BJ (cell line): ENCODE data around the gene SPTBN1. TPM values are rescaled to one million over a fixed set of nuclear protein-coding genes. Genes with fewer than 3 reads are reported as not detected.
"Not testable (repeated sequence)": the region's sequence is repeated elsewhere in the genome, so short reads cannot be mapped to it uniquely, and the experiment has no call there.

ENCODE experiments used
- CTCF ChIA-PET: fragments of 350-600 bp; formaldehyde crosslinking; extraction: SDS; loops from one replicate; lab custom pipeline; 2021; ENCODE audit warnings: antibody characterized with exemption, inconsistent platforms; lab: Yijun Ruan, JAX
- POLR2A ChIA-PET: fragments of 300-600 bp; sonication (Branson Sonifier 250); formaldehyde crosslinking; extraction: SDS; loops from one replicate; lab custom pipeline; 2021; ENCODE audit warnings: antibody characterized with exemption; lab: Charles Lee
- DNase-seq: peaks from one replicate; pipeline ENCODE4 v3.0.0-alpha.2; 2011; ENCODE audit warnings: low read depth
- H3K27me3 ChIP-seq: 2 replicates; pipeline ENCODE4 v1.6.0; 2011; ENCODE audit warnings: low read length; ENCODE audit not compliant: control insufficient read depth, insufficient read depth
- H3K36me3 ChIP-seq: 2 replicates; pipeline ENCODE4 v1.5.1; 2011; ENCODE audit warnings: low read length; ENCODE audit not compliant: control insufficient read depth, insufficient read depth
- H3K4me3 ChIP-seq: 2 replicates; pipeline ENCODE4 v1.5.1; 2011; ENCODE audit warnings: low read depth, mild to moderate bottlenecking, control low read depth, low read length
- CTCF ChIP-seq: IDR thresholded peaks from 2 replicates; pipeline ENCODE4 v1.5.1; 2011; ENCODE audit warnings: low read depth, mild to moderate bottlenecking, control low read depth, inconsistent platforms, low read length, moderate library complexity; ENCODE audit not compliant: insufficient read depth
- polyA plus RNA-seq: library from polyadenylated mRNA; depleted of rRNA; stranded (reverse); fragments of >200 nt; gene quantifications from 2 replicates; pipeline ENCODE4 v1.2.3, GENCODE V29; 2011

The SPTBN1 gene
- polyA plus RNA-seq, 1 experiment = 33.8 TPM

GRCh38 chr2:54697934-54698333 is 241.8 kb downstream of the SPTBN1 start:
- DNase-seq = no peak
- no peaks in the 10 kb centered on the region; the same call in 1 of the 2 replicates for H3K27me3 ChIP-seq
- ChIA-PET CTCF (interaction anchor here (1.1 to 1.2 kb wide), 2 partner anchors 523 to 591 kb away, joined by 3 read pairs; no protein-coding TSS in a partner anchor), POLR2A (no interaction called here)
- no peak for TF ChIP-seq CTCF
- no peak overlapping the region for H3K4me3 ChIP-seq
- no peaks in the 10 kb centered on the region for H3K36me3 ChIP-seq

GRCh38 chr2:54698926-54699325 is 242.8 kb downstream of the SPTBN1 start:
- H3K4me3 ChIP-seq, CTCF ChIA-PET, DNase-seq, H3K36me3 ChIP-seq, H3K27me3 ChIP-seq, POLR2A ChIA-PET: not testable (repeated sequence)

- Histone ChIP-seq H3K4me3 (no peak overlapping the region), H3K36me3 (no peaks in the 10 kb centered on the region), H3K27me3 (no peaks in the 10 kb centered on the region; the same call in 1 of the 2 replicates)
- TF ChIP-seq CTCF = no peak
- ChIA-PET CTCF (no interaction called here), POLR2A (no interaction called here)
- no peak for DNase-seq
Measured at GRCh38 chr2:54699665-54700064, 243.5 kb downstream of the SPTBN1 start.

- DNase-seq = no peak
- no peak for TF ChIP-seq CTCF
- ChIA-PET POLR2A (no interaction called here), CTCF (interaction anchor here (1.1 kb wide), 1 partner anchor 18 kb away, joined by 3 read pairs; no protein-coding TSS in a partner anchor)
- Histone ChIP-seq H3K4me3 (no peak overlapping the region), H3K27me3 (no peaks in the 10 kb centered on the region), H3K36me3 (no peaks in the 10 kb centered on the region)
Measured at GRCh38 chr2:54701029-54701428, 244.9 kb downstream of the SPTBN1 start.

- no peak for DNase-seq
- Histone ChIP-seq H3K27me3 (peaks cover 2% of the 10 kb centered on the region; the same call in 1 of the 2 replicates), H3K4me3 (no peak overlapping the region), H3K36me3 (no peaks in the 10 kb centered on the region)
- ChIA-PET CTCF (interaction anchor here (0.6 to 7.6 kb wide), 37 partner anchors 8 to 1281 kb away, joined by 3 to 50 read pairs (median 5); partner anchors contain the start of gene EML6), POLR2A (no interaction called here)
- TF ChIP-seq CTCF = no peak
Measured at GRCh38 chr2:54704238-54704637, 248.1 kb downstream of the SPTBN1 start.
